ENCODE measurements around the gene RCAN1.

RCAN1 gene

GRCh38 chr21:34593423-34593822 lies 21.5 kb downstream of the RCAN1 start:
- DNase-seq (ENCODE audit: low read depth): no peak
- TF ChIP-seq CTCF (IDR thresholded peaks at IDR 0.05; ENCODE audit: low read depth, low read length) (no peak), MAX (IDR thresholded peaks at IDR 0.05; ENCODE audit: low read depth, low read length) (no peak), POLR2A (IDR thresholded peaks at IDR 0.05; ENCODE audit: extremely low read depth, insufficient read length) (no peak), MYC (IDR thresholded peaks at IDR 0.05; ENCODE audit: low read depth, low read length) (no peak)
- no peak overlapping the region for H3K4me3 ChIP-seq (ENCODE audit: low read depth, low read length)

- no peak for DNase-seq (ENCODE audit: low read depth)
- H3K4me3 ChIP-seq (ENCODE audit: low read depth, low read length): no peak overlapping the region
- TF ChIP-seq CTCF (IDR thresholded peaks at IDR 0.05; ENCODE audit: low read depth, low read length) (no peak), MAX (IDR thresholded peaks at IDR 0.05; ENCODE audit: low read depth, low read length) (no peak), MYC (IDR thresholded peaks at IDR 0.05; ENCODE audit: low read depth, low read length) (no peak), POLR2A (IDR thresholded peaks at IDR 0.05; ENCODE audit: extremely low read depth, insufficient read length) (no peak)
Measured at GRCh38 chr21:34592120-34592955, 22.6 kb downstream of the RCAN1 start.

GRCh38 chr21:34590520-34590919 lies 24.4 kb downstream of the RCAN1 start:
- no peak for TF ChIP-seq MYC (IDR thresholded peaks at IDR 0.05; ENCODE audit: low read depth, low read length)
- no peak for TF ChIP-seq MAX (IDR thresholded peaks at IDR 0.05; ENCODE audit: low read depth, low read length)
- no peak for TF ChIP-seq POLR2A (IDR thresholded peaks at IDR 0.05; ENCODE audit: extremely low read depth, insufficient read length)
- no peak for TF ChIP-seq CTCF (IDR thresholded peaks at IDR 0.05; ENCODE audit: low read depth, low read length)
- DNase-seq (ENCODE audit: low read depth): no peak

GRCh38 chr21:34589511-34590282 lies 25.2 kb downstream of the RCAN1 start:
- TF ChIP-seq POLR2A (IDR thresholded peaks at IDR 0.05; ENCODE audit: extremely low read depth, insufficient read length) (no peak), MAX (IDR thresholded peaks at IDR 0.05; ENCODE audit: low read depth, low read length) (no peak), CTCF (IDR thresholded peaks at IDR 0.05; ENCODE audit: low read depth, low read length) (no peak), MYC (IDR thresholded peaks at IDR 0.05; ENCODE audit: low read depth, low read length) (no peak)
- no peak overlapping the region for H3K4me3 ChIP-seq (ENCODE audit: low read depth, low read length)
- no peak for DNase-seq (ENCODE audit: low read depth)

More at GRCh38 chr21:34590520-34590919, 24.4 kb downstream of the RCAN1 start:
- H3K4me3 ChIP-seq (ENCODE audit: low read depth, low read length): no peak overlapping the region

- no peak overlapping the region for H3K4me3 ChIP-seq (ENCODE audit: low read depth, low read length)
- DNase-seq (ENCODE audit: low read depth): no peak
- TF ChIP-seq MAX (IDR thresholded peaks at IDR 0.05; ENCODE audit: low read depth, low read length): no peak
- no peak for TF ChIP-seq CTCF (IDR thresholded peaks at IDR 0.05; ENCODE audit: low read depth, low read length)
- TF ChIP-seq POLR2A (IDR thresholded peaks at IDR 0.05; ENCODE audit: extremely low read depth, insufficient read length): no peak
- TF ChIP-seq MYC (IDR thresholded peaks at IDR 0.05; ENCODE audit: low read depth, low read length): no peak
Measured at GRCh38 chr21:34583926-34584563, 30.9 kb downstream of the RCAN1 start.

Measured in NB4 (cell line).